ENCODE data around the gene FTL. TPM values are rescaled to one million over a fixed set of nuclear protein-coding genes. Genes with fewer than 3 reads are reported as not detected.

Gene FTL
- total RNA-seq, 1 donor: 5,494 TPM

GRCh38 chr19:49004133-49004532 is 39.0 kb downstream of the FTL start:
- H3K4me3 ChIP-seq (ENCODE audit: low read depth, low read length): no peak overlapping the region
- no peak for DNase-seq (ENCODE audit: low read depth)
- TF ChIP-seq CTCF (IDR thresholded peaks at IDR 0.05; ENCODE audit: insufficient read depth, low read length): no peak

GRCh38 chr19:49004964-49005614 is 40.0 kb downstream of the FTL start:
- no peak for TF ChIP-seq CTCF (IDR thresholded peaks at IDR 0.05; ENCODE audit: insufficient read depth, low read length)
- DNase-seq (ENCODE audit: low read depth): no peak
- no peak overlapping the region for H3K4me3 ChIP-seq (ENCODE audit: low read depth, low read length)

GRCh38 chr19:49006905-49007304 is 41.8 kb downstream of the FTL start:
- no peak for TF ChIP-seq CTCF (IDR thresholded peaks at IDR 0.05; ENCODE audit: insufficient read depth, low read length)
- H3K4me3 ChIP-seq (ENCODE audit: low read depth, low read length): no peak overlapping the region
- DNase-seq (ENCODE audit: low read depth): no peak

- no peak for TF ChIP-seq CTCF (IDR thresholded peaks at IDR 0.05; ENCODE audit: insufficient read depth, low read length)
- no peak overlapping the region for H3K4me3 ChIP-seq (ENCODE audit: low read depth, low read length)
- no peak for DNase-seq (ENCODE audit: low read depth)
Observed at GRCh38 chr19:49009828-49010227, 44.7 kb downstream of the FTL start.

- TF ChIP-seq CTCF (IDR thresholded peaks at IDR 0.05; ENCODE audit: insufficient read depth, low read length): no peak
- no peak overlapping the region for H3K4me3 ChIP-seq (ENCODE audit: low read depth, low read length)
- DNase-seq (ENCODE audit: low read depth): no peak
Observed at GRCh38 chr19:49010453-49010852, 45.3 kb downstream of the FTL start.

GRCh38 chr19:49011194-49011593 is 46.1 kb downstream of the FTL start:
- no peak overlapping the region for H3K4me3 ChIP-seq (ENCODE audit: low read depth, low read length)
- no peak for DNase-seq (ENCODE audit: low read depth)
- TF ChIP-seq CTCF (IDR thresholded peaks at IDR 0.05; ENCODE audit: insufficient read depth, low read length): no peak

Data from fibroblast of the aortic adventitia (primary cell).